Motor neuron (in vitro differentiated cells): ENCODE data around the gene CDH24. TPM values are rescaled to one million over a fixed set of nuclear protein-coding genes. Genes with fewer than 3 reads are reported as not detected.

Source experiments
- ATAC-seq, 8 experiments: fragments of 200-7000 bp; cut with Tn5 transposase; replicated peaks in 6 of 8; 2 replicates each; pipeline ENCODE4 v1.8.0; 2021; ENCODE audit warnings: mild to moderate bottlenecking in 8 of 8, moderate library complexity in 8 of 8
- H3K27ac ChIP-seq, 2 donors: fragments of 250-450 bp; sonication (Bioruptor Pico); 2 replicates each; pipeline ENCODE4 v1.9.0; 2021; ENCODE audit warnings: antibody characterized with exemption in 2 of 2, mild to moderate bottlenecking in 2 of 2, moderate library complexity in 1 of 2
- H3K4me1 ChIP-seq, 2 donors: fragments of 250-450 bp; sonication (Bioruptor Pico); replicated peaks in 1 of 2; 2 replicates each; pipeline ENCODE4 v1.6.1; 2021; ENCODE audit warnings: antibody characterized with exemption in 2 of 2, mild to moderate bottlenecking in 2 of 2, moderate library complexity in 1 of 2
- H3K4me3 ChIP-seq, 5 donors: fragments of 250-450 bp; sonication (Bioruptor Pico); 2 replicates each; pipeline ENCODE4 v1.9.0; 2021; ENCODE audit warnings: antibody characterized with exemption in 5 of 5, mild to moderate bottlenecking in 5 of 5, moderate library complexity in 4 of 5
- WGBS, 10 experiments: fragments of 450-650 bp; shearing (Covaris generic); methylation state at CpG; one replicate each; pipeline ENCODE4 v1.0.0; 2022; 5-methylcytosine and 5-hydroxymethylcytosine counted together
- in situ Hi-C, 9 experiments: fragments of 400-800 bp; cut with MboI; loops; one replicate each; pipeline ENCODE4 v1.15.0; 2021; ENCODE audit warnings: low sequenced_read_pairs in 9 of 9, low pct_unique_long_range_greater_than_20kb in 2 of 9; ENCODE audit not compliant: unreplicated experiment in 9 of 9
- total RNA-seq, 8 experiments: library from RNA; unstranded; fragments of 300-600 nt; gene quantifications; 2 replicates each; pipeline versions ENCODE4 v1.2.3 to v1.2.4, GENCODE V29; 2022

CDH24 gene
- total RNA-seq, 8 experiments from 2014 or later: 5.3 to 24.4 (median 11.0) TPM

GRCh38 chr14:23067847-23068788 lies 10.8 kb upstream of the CDH24 start:
- H3K4me1 ChIP-seq: peaks cover 27 to 31% of the 10 kb centered on the region in 2 donors
- in situ Hi-C loops: loop anchor here in 6 of 9 experiments (10.0 to 25.0 kb wide), 3 partner anchors 83 to 506 kb away; partner anchors contain the start of genes AJUBA (in 2 of the 6) and HAUS4 (in 2 of the 6)
- ATAC-seq: peak in 3 of 8 experiments; percentile 2 to 7 (median 5)
- 64 to 100% (median 80%) methylated on average over 2 to 8 of the region's 14 CpGs; no CpG with 5 or more reads in 1 of the 10 experiments for WGBS, 10 experiments
- H3K27ac ChIP-seq: no peak overlapping the region
- no peak overlapping the region for H3K4me3 ChIP-seq

- Histone ChIP-seq H3K27ac (no peak overlapping the region), H3K4me1 (peaks cover 22 to 28% of the 10 kb centered on the region in 2 donors), H3K4me3 (no peak overlapping the region)
- no peak for ATAC-seq
- 80 to 100% (median 93%) methylated on average over 2 to 16 of the region's 23 CpGs; no CpG with 5 or more reads in 1 of the 10 experiments for WGBS, 10 experiments
- in situ Hi-C loops: loop anchor here in 6 of 9 experiments (10.0 to 25.0 kb wide), 3 partner anchors 82 to 505 kb away; partner anchors contain the start of genes AJUBA (in 2 of the 6) and HAUS4 (in 2 of the 6)
Observed at GRCh38 chr14:23066855-23067744, 9.8 kb upstream of the CDH24 start.

GRCh38 chr14:23066368-23066767 lies 9.0 kb upstream of the CDH24 start:
- Histone ChIP-seq H3K4me3 (no peak overlapping the region), H3K27ac (no peak overlapping the region), H3K4me1 (peaks cover 17 to 22% of the 10 kb centered on the region in 2 donors)
- in situ Hi-C loops: loop anchor here in 6 of 9 experiments (10.0 to 25.0 kb wide), 3 partner anchors 82 to 504 kb away; partner anchors contain the start of genes AJUBA (in 2 of the 6) and HAUS4 (in 2 of the 6)
- no peak for ATAC-seq
- WGBS, 10 experiments: 94 to 100% (median 100%) methylated on average over 1 to 3 of the region's 3 CpGs; no CpG with 5 or more reads in 2 of the 10 experiments

- Histone ChIP-seq H3K27ac (no peak overlapping the region), H3K4me1 (peaks cover 3 to 5% of the 10 kb centered on the region in 2 donors), H3K4me3 (no peak overlapping the region)
- WGBS, 10 experiments: 83 to 100% (median 96%) methylated on average over 1 to 5 of the region's 5 CpGs; no CpG with 5 or more reads in 1 of the 10 experiments
- in situ Hi-C loops: loop anchor here in 6 of 9 experiments (10.0 to 25.0 kb wide), 3 partner anchors 79 to 501 kb away; partner anchors contain the start of genes AJUBA (in 2 of the 6) and HAUS4 (in 2 of the 6)
- no peak for ATAC-seq
Observed at GRCh38 chr14:23063601-23064000, 6.3 kb upstream of the CDH24 start.

- peaks cover 0 to 2% of the 10 kb centered on the region in 2 donors for H3K4me1 ChIP-seq
- in situ Hi-C loops: loop anchor here in 6 of 9 experiments (10.0 to 25.0 kb wide), 3 partner anchors 77 to 500 kb away; partner anchors contain the start of genes AJUBA (in 2 of the 6) and HAUS4 (in 2 of the 6)
- WGBS, 10 experiments: 0 to 82% (median 60%) methylated on average over 1 to 4 of the region's 4 CpGs; no CpG with 5 or more reads in 6 of the 10 experiments
- H3K27ac ChIP-seq: no peak overlapping the region
- no peak overlapping the region for H3K4me3 ChIP-seq
- ATAC-seq: peak in 2 of 8 experiments; percentile 16 to 34
Observed at GRCh38 chr14:23062002-23062401, 4.7 kb upstream of the CDH24 start.

- H3K4me1 ChIP-seq: peaks cover 4 to 6% of the 10 kb centered on the region in 2 donors
- no peak overlapping the region for H3K27ac ChIP-seq
- H3K4me3 ChIP-seq: no peak overlapping the region
- ATAC-seq: no peak
- in situ Hi-C loops: loop anchor here in 6 of 9 experiments (10.0 to 25.0 kb wide), 3 partner anchors 76 to 498 kb away; partner anchors contain the start of genes AJUBA (in 2 of the 6) and HAUS4 (in 2 of the 6)
- WGBS, 10 experiments: 60 to 100% (median 99%) methylated on average over 1 to 13 of the region's 17 CpGs
Observed at GRCh38 chr14:23060536-23061260, 3.4 kb upstream of the CDH24 start.

GRCh38 chr14:23058654-23059504 lies 1.6 kb upstream of the CDH24 start:
- Histone ChIP-seq H3K4me3 (no peak overlapping the region), H3K4me1 (peaks cover 6 to 10% of the 10 kb centered on the region in 2 donors), H3K27ac (no peak overlapping the region)
- ATAC-seq: no peak
- in situ Hi-C loops: loop anchor here in 7 of 9 experiments (10.0 to 25.0 kb wide), 3 partner anchors 64 to 497 kb away; partner anchors contain the start of gene HAUS4 (in 2 of the 7)
- WGBS, 10 experiments: 78 to 93% (median 89%) methylated on average over 5 to 29 of the region's 32 CpGs

GRCh38 chr14:23057757-23058653 lies 685 bp upstream of the CDH24 start:
- in situ Hi-C loops: loop anchor here in 7 of 9 experiments (10.0 to 25.0 kb wide), 3 partner anchors 63 to 496 kb away; partner anchors contain the start of gene HAUS4 (in 2 of the 7)
- peak; percentile 57 to 78 (median 75) for ATAC-seq
- H3K4me1 ChIP-seq: peaks cover 6 to 10% of the 10 kb centered on the region in 2 donors
- peak overlapping the region; percentile 52 to 58 for H3K27ac ChIP-seq
- peak overlapping the region; percentile 47 to 84 (median 61) for H3K4me3 ChIP-seq
- 0 to 60% (median 30%) methylated on average over 1 to 6 of the region's 51 CpGs; no CpG with 5 or more reads in 3 of the 10 experiments for WGBS, 10 experiments

GRCh38 chr14:23056145-23056955 lies 970 bp downstream of the CDH24 start:
- Histone ChIP-seq H3K27ac (no peak overlapping the region), H3K4me1 (peaks cover 6 to 23% of the 10 kb centered on the region in 2 donors), H3K4me3 (peak overlapping the region; percentile 47 to 84 (median 61))
- in situ Hi-C loops: loop anchor here in 7 of 9 experiments (10.0 to 25.0 kb wide), 3 partner anchors 62 to 494 kb away; partner anchors contain the start of gene HAUS4 (in 2 of the 7)
- ATAC-seq: peak; percentile 22 to 49 (median 34)
- WGBS, 10 experiments: 0 to 60% (median 9%) methylated on average over 1 to 9 of the region's 17 CpGs; no CpG with 5 or more reads in 1 of the 10 experiments
